Panc1 (cell line): Measurements from ENCODE around the gene NR4A1.

Experiments
- POLR2AphosphoS5 ChIP-seq: IDR thresholded peaks from 2 replicates; pipeline ENCODE4 v1.6.1; 2012; ENCODE audit warnings: mild to moderate bottlenecking, low read depth, low read length, moderate library complexity
- SIN3A ChIP-seq: IDR thresholded peaks from 2 replicates; pipeline ENCODE4 v1.6.1; 2012; ENCODE audit warnings: low read depth, mild to moderate bottlenecking, low read length, moderate library complexity, borderline replicate concordance; ENCODE audit not compliant: insufficient read depth
- TCF7L2 ChIP-seq: IDR thresholded peaks from 2 replicates; pipeline ENCODE4 v1.6.1; 2011; ENCODE audit warnings: mild to moderate bottlenecking, low read depth, low read length, inconsistent platforms
- TF ChIP-seq, protein P1 (sequence below): fragments of 450-650 bp; IDR thresholded peaks from 2 replicates; pipeline ENCODE4 v1.5.1; 2017; ENCODE audit warnings: mild to moderate bottlenecking
- TF ChIP-seq, protein P2 (sequence below), 2 experiments: IDR thresholded peaks; 2 replicates each; pipeline ENCODE4 v1.6.1; 2011 to 2012; ENCODE audit warnings: low read depth in 2 of 2, control low read depth in 1 of 2, low read length in 1 of 2, mild to moderate bottlenecking in 1 of 2, moderate library complexity in 1 of 2; ENCODE audit not compliant: insufficient read depth in 1 of 2

DNA sequence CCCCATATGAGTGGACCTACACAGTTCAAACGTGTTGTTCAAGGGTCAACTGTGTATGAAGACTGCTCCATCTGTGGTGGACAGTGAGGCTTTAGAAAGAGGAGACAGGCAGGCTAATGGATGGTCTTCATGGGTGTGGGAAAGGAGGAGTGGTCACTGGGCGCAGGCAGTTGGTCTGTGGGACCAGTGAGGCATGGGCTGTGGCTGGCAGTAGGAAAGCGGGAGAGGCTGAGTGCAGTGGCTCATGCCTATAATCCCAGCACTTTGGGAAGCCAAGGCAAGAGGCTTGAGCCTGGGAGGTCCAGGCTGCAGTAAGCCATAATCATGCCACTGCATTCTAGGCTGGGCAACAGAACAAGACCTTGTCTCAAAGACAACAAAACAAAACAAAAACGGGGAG lies 2.0 kb upstream of the NR4A1 start:
- TF ChIP-seq, protein P1, sequence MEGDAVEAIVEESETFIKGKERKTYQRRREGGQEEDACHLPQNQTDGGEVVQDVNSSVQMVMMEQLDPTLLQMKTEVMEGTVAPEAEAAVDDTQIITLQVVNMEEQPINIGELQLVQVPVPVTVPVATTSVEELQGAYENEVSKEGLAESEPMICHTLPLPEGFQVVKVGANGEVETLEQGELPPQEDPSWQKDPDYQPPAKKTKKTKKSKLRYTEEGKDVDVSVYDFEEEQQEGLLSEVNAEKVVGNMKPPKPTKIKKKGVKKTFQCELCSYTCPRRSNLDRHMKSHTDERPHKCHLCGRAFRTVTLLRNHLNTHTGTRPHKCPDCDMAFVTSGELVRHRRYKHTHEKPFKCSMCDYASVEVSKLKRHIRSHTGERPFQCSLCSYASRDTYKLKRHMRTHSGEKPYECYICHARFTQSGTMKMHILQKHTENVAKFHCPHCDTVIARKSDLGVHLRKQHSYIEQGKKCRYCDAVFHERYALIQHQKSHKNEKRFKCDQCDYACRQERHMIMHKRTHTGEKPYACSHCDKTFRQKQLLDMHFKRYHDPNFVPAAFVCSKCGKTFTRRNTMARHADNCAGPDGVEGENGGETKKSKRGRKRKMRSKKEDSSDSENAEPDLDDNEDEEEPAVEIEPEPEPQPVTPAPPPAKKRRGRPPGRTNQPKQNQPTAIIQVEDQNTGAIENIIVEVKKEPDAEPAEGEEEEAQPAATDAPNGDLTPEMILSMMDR = no peak
- no peak for TF ChIP-seq SIN3A
- no peak for TF ChIP-seq POLR2AphosphoS5
- no peak for TF ChIP-seq TCF7L2
- TF ChIP-seq, protein P2, sequence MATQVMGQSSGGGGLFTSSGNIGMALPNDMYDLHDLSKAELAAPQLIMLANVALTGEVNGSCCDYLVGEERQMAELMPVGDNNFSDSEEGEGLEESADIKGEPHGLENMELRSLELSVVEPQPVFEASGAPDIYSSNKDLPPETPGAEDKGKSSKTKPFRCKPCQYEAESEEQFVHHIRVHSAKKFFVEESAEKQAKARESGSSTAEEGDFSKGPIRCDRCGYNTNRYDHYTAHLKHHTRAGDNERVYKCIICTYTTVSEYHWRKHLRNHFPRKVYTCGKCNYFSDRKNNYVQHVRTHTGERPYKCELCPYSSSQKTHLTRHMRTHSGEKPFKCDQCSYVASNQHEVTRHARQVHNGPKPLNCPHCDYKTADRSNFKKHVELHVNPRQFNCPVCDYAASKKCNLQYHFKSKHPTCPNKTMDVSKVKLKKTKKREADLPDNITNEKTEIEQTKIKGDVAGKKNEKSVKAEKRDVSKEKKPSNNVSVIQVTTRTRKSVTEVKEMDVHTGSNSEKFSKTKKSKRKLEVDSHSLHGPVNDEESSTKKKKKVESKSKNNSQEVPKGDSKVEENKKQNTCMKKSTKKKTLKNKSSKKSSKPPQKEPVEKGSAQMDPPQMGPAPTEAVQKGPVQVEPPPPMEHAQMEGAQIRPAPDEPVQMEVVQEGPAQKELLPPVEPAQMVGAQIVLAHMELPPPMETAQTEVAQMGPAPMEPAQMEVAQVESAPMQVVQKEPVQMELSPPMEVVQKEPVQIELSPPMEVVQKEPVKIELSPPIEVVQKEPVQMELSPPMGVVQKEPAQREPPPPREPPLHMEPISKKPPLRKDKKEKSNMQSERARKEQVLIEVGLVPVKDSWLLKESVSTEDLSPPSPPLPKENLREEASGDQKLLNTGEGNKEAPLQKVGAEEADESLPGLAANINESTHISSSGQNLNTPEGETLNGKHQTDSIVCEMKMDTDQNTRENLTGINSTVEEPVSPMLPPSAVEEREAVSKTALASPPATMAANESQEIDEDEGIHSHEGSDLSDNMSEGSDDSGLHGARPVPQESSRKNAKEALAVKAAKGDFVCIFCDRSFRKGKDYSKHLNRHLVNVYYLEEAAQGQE (IDR thresholded peaks at IDR 0.05; ENCODE audit: insufficient read depth in 1 of 2, low read depth in 2 of 2, low read length in 1 of 2) = no peak
